HG02571 (cell line): ENCODE data around the gene REELD1.

Source experiments
- ATAC-seq: cut with Tn5 transposase; IDR thresholded peaks from one replicate; pipeline ENCODE4 v1.9.1; 2021; ENCODE audit warnings: mild to moderate bottlenecking, moderate library complexity; ENCODE audit not compliant: unreplicated experiment

REELD1 gene

GRCh38 chr4:146224326-146224966, 10.1 kb downstream of the REELD1 start:
- no peak for ATAC-seq

- ATAC-seq, result no peak
These were observed 15.1 kb downstream of the REELD1 start for GRCh38 chr4:146229406-146229805.

- ATAC-seq, result no peak
These were observed 17.9 kb downstream of the REELD1 start for GRCh38 chr4:146232131-146232722.

GRCh38 chr4:146235654-146236177, 21.4 kb downstream of the REELD1 start:
- ATAC-seq, result no peak

GRCh38 chr4:146236216-146236615, 21.9 kb downstream of the REELD1 start:
- no peak for ATAC-seq

GRCh38 chr4:146237092-146237491, 22.8 kb downstream of the REELD1 start:
- no peak for ATAC-seq

GRCh38 chr4:146238107-146238506, 23.8 kb downstream of the REELD1 start:
- no peak for ATAC-seq

- peak; percentile 87 for ATAC-seq
These were observed 29.0 kb downstream of the REELD1 start for GRCh38 chr4:146243141-146243882.

GRCh38 chr4:146243883-146244277, 29.5 kb downstream of the REELD1 start:
- no peak for ATAC-seq

- ATAC-seq, result no peak
These were observed 30.2 kb downstream of the REELD1 start for GRCh38 chr4:146244496-146244895.

- no peak for ATAC-seq
These were observed 30.9 kb downstream of the REELD1 start for GRCh38 chr4:146245246-146245645.

- no peak for ATAC-seq
These were observed 31.5 kb downstream of the REELD1 start for GRCh38 chr4:146245850-146246249.

GRCh38 chr4:146246381-146246780, 32.0 kb downstream of the REELD1 start:
- ATAC-seq, result no peak

- ATAC-seq, result no peak
These were observed 33.0 kb downstream of the REELD1 start for GRCh38 chr4:146247356-146247755.

GRCh38 chr4:146252969-146253611, 38.8 kb downstream of the REELD1 start:
- no peak for ATAC-seq

GRCh38 chr4:146255463-146255862, 41.1 kb downstream of the REELD1 start:
- ATAC-seq, result no peak

- ATAC-seq, result no peak
These were observed 41.5 kb downstream of the REELD1 start for GRCh38 chr4:146255874-146256273.

GRCh38 chr4:146256328-146256727, 42.0 kb downstream of the REELD1 start:
- no peak for ATAC-seq

- no peak for ATAC-seq
These were observed 43.2 kb downstream of the REELD1 start for GRCh38 chr4:146257511-146257910.

- no peak for ATAC-seq
These were observed 46.2 kb downstream of the REELD1 start for GRCh38 chr4:146260521-146260920.

GRCh38 chr4:146261041-146261440, 46.7 kb downstream of the REELD1 start:
- no peak for ATAC-seq
